ENCODE measurements around the gene PPP2R5A.

DNA sequence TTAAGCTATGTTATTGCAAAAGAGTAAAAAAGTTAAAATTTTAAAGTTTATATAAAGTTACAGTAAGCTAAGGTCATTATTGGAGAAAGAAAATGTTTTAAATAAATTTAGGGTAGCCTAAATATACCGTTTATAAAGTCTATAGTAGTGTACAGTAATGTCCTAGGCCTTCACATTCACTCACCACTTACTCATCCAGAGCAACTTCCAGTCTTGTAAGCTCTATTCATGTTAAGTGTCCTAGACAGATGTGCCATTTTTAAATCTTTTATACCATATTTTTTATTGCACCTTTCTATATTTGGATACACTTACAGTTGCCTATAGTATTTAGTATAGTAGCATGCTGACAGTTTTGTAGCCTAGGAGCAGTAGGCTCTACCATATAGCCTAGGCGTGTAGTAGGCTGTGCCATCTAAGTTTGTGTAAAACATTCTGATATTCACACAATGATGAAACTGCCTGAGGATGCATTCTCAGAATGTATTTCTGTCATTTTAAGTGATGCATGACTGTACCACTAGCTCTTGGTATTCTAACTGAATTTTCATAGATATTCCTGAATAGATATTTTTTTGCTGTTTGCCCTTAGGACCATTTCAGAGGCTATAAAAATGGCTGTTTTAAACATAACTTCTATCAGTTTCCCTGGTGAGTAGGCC is 26.8 kb downstream of the PPP2R5A start:
- TF ChIP-seq CTCF (conservative IDR thresholded peaks at IDR 0.05; ENCODE audit: low read length) (no peak), EZH2phosphoT487 (IDR thresholded peaks at IDR 0.05; ENCODE audit: borderline replicate concordance, low read depth, low read length) (no peak)
